ENCODE measurements around the gene FPR1.

Gene FPR1

DNA sequence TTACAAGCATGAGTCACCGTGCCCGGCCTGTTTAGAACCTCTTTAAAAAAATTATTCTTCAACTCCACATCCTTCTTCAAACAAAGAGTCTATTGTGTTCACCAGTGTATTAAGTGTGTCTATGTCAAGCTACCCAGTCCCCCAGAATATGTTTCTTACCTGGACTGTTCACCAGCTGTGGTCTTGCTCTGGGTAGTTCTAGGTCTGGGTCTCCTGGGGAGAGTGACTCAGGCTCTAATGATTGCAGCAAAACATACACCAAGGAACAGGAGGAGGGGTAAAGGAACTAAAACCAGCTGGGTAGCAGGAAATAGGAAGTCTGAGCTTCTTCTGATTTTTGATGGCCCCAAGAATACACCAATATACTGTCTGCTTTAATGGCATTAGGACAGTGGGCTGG is at the start of gene FPR1:
TSS of gene FPR1 (minus strand) at position 224 of the 400 bp plus-strand sequence. CDS start 4,884 bp downstream, outside the sequence.
- peak; percentile 6 for DNase-seq

DNA sequence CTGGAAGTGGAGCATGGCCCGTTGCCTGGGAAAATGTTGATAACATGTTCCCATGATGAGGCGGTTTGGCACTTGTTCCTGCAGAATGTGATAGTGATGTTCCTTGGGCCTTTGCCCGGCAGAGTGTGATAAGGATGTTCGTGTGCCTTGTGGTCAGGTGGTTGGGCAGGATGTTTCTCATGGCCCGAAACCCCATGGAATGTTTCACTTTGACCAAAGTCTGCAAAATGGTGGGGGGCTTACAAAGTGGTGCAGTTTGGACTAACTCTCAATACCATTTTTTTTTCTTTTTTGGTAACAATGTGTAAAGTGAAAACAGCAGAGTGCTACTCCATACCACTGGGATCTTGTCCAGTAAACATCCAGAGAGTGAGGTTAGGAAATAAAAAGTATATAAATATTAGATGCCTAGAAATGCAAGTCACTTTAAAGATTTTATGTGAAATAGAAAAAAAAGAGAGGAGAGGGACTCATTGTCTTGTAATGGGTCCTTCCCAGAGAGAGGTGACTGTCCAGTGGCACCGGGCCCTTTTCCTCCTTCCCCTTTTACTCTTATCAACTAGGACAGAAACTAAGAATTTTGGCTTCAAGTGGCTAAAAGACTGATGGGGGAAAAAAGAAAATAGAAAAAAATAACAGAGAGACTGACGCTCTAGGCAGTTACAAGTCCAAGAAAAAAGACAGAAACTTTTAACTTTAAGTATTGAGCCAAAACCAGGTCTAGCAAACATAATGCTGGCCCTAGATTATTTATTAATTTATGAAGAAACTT is 49.0 kb upstream of the FPR1 start:
- DNase-seq, result no peak

- no peak for DNase-seq
Measured at GRCh38 chr19:51799774-51800472, 48.2 kb upstream of the FPR1 start.

DNA sequence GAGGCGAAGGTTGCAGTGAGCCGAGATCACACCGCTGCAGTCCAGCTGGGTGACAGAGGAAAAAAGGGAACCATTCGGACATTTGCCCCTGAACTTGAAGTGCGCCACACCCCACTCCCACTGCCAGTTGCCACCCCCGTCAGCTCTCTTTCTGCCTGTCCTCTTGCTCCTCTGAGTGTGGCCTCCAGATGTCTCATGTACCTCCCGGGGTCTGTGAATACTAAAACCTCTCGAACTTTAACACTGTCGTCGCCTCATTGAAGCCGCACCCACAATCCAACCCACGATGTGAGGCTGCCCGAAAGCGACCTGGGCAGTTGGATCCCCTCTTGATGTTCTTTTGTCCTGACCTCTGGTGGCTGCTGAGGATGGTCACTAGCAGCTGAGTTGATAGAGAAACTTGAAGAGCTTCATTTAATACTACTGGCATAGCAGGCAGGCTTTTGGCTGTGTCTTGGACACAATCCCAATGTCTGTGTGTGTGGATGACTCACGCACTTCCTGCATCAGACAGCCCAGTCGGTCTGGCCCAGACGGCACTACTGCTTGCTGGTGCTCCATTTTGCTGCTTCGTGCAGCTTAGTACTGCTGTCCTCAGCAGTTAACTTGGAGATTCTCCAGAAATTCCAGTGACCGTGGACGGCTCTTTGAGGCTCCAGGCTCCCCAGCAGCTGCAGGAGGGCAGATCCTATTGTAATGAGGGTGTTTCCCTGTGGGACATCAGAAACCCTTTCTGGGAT is 47.5 kb upstream of the FPR1 start:
- DNase-seq, result no peak

DNA sequence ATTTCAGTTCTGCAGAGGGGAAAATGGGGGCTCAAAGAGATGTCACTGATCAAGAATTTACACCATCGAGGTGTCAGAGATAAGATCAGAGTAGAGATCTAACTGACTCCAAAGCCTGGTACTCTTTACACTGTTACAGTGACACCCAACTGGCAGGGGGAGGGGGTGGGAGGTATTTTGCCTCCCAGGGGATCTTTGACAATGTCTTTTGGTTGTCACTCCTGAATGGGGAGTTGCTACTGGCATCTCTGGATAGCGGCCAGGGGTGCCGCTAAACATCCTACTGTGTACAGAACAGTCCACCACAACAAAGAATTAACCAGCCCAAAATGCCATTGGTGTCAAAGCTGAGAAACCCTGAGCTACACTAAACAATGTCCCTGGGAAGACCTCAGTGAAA is 46.4 kb upstream of the FPR1 start:
- no peak for DNase-seq

DNA sequence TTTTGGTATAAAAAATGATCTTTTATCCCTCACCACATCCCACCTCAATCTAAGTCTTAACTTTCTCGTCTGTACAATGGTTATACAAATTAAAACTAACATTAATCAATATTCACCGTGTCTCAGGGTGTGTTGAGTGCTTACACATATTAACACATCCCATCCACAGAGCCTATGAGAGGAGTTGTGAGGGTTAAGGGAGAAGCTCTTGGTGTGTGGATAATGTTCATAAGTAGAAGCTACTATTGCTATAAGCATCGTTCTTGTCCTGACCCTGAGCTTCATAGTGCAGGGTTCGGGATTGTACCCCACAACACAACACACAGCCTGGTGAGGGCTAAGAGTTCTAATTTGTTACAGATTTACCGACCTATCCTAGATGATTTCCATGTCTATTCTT is 45.8 kb upstream of the FPR1 start:
- no peak for DNase-seq

DNA sequence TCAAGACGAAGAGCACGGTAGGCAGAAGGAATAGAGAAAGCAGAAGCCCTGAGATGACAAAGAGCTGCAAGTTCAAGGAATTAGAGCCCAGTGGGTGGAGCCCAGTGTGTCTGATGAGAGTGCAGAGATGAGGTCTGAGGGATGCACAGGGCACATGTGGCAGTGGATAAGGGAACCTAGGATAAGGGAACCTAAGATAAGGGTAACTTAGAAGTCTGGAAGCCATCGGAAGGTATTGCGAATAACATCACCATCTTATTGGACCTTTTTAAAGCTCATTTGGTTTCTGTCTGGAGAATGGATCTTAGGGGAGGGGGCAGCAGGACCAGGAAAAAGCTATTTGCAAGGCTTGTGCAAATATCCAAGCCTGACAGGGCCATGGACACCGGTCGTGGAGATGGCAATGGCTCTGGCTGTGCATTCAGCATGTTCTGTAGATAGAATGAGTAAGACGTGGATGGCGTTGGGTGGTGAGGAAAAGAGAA is 44.6 kb upstream of the FPR1 start:
- DNase-seq, result no peak

- DNase-seq, result no peak
Measured at GRCh38 chr19:51794885-51795490, 43.3 kb upstream of the FPR1 start, which contains the start of gene FPR3. FPR3 (plus strand) TSS chr19:51795157; CDS start chr19:51823749, 28,592 bp downstream.

DNA sequence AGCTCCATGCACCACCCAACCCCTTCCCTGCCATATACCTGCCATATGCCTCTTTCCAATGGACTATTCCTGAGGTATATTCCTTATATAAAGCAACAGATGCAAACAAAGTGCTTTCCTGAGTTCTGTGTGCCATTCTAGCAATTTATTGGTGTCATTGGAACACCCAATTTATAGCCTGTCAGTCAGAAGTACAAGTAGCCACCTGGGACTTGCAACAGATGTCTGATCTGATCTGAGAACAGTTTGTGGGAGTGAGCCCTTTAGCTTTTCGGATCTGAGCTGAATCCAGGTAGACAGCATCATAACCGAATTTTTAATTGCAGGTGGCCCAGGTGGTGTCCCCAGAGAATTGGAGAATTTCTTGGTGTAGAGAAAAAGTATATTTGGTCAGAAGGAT is 42.3 kb upstream of the FPR1 start:
- no peak for DNase-seq

DNA sequence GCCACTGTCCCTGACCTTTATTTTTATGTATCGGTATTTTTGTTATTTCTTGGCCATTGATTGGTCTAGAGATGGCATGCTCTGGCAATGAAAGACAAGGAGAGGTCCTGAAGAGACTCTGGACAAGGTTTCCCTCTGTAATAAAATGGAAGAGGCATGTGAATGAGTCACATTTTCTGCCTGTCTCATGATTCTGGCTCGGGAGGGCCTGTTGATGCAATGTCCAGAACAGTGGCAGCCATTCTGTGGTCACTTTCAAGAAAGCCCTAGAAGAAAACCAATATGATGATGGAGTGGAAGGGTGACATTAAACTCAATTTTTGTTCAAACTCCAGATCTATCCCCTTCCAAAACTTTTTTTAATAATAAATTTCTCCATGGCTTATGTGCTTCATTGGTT is 41.3 kb upstream of the FPR1 start:
- no peak for DNase-seq

DNA sequence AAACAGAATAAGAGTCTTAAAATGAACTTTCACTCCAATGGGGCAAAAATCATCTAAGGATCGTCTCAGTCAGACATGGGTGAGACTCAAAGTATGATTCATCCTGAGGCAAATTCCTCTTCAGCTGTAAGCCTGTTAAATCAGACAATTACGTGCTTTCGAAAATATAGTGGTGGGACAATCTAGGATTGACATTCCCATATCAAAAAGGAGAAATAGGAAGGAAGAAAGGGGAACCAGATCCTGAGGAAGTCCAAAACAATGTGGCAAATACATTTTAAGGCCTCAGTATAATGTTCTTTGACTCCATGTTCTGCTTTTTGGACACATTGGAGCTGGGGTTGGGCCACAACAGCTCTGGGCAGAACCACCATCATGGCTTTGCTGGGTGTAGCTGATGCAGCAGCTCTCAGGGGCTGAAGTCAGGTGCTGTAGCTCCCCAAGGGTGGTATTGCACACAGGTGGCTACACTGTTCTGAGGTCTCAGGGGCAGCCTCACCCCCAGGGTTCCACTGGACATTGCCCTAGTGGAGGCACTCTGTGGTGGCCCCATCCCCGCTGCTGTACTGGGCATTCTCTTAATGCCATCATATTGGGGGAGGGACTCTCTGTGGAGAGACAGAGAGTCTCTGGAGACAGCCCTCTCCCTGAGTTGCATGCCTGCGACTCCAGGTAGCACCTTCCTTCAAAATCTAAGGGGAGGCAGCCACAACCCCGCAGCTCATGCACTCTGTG is 37.5 kb upstream of the FPR1 start:
- no peak for DNase-seq

- no peak for DNase-seq
Measured at GRCh38 chr19:51788029-51788428, 36.4 kb upstream of the FPR1 start.

- DNase-seq, result no peak
Measured at GRCh38 chr19:51786646-51787494, 35.2 kb upstream of the FPR1 start.

DNA sequence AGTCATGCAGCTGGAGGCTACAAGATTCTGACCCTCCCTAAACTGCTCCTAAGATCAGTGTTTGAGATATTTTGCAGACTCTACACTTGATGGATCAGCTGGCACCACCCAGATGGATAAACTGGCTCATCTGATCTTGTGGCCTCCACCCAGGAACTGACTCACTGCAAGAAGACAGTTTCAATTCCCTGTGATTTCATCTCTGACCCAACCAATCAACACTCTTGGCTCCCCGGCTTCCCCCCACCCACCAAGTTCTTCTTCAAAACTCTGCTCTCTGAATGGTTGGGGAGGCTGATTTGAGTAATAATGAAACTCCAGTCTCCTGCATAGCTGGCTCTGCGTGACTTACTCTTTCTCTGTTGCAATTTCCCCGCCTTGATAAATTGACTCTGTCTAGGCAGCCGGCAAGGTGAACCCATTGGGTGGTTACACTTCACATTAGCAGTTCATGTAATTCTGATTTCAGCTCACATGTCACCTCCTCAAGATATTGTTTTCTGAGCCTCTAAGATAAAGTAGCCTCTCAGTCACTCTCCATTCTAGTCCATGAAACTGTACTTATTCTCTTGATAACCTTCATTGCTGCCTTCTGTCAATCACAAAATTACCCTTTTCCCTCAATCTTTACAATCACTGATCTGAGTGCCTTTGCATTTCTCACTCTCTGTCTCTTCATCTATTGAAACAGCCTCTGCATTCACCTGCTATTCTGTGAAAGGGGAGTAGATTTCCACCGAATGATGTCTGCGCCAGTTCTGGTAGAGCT is 33.4 kb upstream of the FPR1 start:
- no peak for DNase-seq

DNA sequence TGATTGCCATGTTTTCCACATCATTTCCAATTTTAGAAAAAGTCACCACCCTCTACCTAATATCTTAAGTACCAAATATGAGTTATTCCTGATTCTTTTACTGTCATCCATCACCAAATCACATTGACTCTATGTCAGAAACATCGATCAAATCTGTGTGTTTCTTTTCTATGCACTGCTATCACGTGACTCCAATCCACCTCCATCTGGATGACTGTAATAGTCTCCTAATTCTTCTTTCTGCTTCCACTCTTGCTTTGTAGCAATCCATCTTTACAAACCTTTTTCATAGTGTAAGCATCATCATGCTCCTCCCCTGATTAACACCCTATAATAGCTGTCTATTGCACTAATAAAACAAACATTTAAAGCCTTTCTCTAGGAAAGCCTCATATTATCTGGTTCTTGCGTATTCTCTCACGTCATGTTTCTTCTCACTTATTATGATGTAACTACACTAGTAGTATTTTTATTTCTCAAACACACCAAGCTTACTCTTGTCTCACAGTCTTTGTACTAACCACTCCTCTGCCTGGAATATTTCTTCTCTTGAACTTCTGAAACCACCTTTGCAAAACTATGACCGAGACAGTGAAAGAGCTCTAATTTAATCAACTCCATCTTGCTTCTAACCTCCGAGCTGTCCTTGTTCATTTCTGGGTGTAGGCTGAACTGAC is 32.6 kb upstream of the FPR1 start:
- DNase-seq, result no peak

- DNase-seq, result no peak
Measured at GRCh38 chr19:51783372-51783771, 31.7 kb upstream of the FPR1 start.

- DNase-seq, result no peak
Measured at GRCh38 chr19:51781999-51782398, 30.3 kb upstream of the FPR1 start.

DNA sequence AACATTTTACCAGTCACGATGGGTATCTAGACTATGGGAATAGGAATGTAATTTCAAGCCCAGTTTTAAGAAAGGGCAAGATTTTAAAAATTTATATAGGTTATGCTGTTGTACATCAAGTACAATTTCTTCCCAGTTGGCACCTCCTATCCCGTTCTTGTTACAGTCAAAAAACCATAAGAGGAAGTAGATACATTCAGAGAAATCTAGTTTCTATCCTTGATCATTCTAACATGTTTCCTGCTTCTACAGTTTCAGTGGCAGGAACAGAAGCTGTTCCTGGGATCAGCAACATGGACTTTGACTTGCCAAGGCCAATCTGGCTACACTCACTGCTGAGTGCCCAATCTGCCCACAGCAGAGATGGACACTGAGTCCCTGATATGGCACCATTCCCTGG is 28.6 kb upstream of the FPR1 start:
- no peak for DNase-seq

DNA sequence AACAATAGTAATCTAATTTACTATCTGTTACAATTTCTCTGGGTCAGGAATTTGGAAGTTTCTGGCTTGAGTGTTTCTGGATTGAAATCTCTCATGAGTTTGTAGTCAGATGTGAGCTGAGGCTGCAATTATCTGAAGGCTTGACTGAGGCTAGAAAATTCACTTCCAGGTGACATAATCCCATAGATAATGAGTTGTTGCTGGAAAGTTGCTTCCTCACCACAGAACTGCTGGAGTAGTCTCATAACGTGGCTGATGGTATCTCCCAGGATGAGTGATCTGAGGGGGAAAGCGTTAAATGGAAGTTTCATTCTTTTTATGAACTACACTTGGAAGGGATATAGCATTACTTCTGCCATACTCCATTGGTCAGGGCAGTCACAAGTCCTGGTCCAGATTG is 28.0 kb upstream of the FPR1 start:
- no peak for DNase-seq

DNA sequence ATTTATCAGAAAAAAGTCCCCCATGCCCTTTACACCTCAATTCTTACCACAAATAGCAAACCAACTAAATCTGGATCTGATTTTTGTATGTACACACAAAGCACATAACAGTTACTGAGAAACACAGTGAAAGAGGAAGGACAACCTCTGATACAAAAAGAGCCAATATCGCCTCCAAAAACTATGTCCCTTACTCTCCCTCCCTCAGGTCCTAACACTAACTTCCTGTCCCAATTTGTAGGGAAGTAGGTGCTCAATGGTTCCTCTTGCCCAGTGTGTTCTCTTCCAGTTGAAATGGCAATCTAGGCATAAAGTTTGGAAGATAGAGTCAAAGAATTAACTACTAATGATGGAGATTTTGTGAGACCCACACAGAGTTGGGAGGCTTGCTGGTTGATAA is 27.5 kb upstream of the FPR1 start:
- no peak for DNase-seq

Data from SIG-M5 (cell line).